ENCODE data around the gene SFT2D3.

Gene SFT2D3

DNA sequence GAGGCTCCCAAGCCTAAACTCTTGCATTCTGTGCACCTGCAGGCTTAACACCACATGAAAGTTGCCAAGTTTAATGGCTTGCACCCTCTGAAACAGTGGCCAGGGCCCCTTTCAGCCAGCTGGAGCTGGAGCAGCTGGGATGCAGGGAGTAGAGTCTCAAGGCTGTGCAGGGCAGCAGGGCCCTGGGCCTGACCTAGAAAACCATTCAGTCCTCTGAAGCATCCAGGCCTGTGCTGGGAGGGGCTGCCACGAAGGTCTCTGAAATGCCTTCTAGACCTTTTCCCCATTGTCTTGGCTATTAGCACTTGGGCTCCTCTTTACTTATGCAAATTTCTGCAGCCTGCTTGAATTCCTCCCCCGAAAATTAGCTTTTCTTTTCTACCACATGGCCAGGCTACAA lies 10.6 kb upstream of the SFT2D3 start:
- no peak for DNase-seq
- H3K4me1 Mint-ChIP-seq: no peaks in the 10 kb centered on the region
- H3K4me3 Mint-ChIP-seq: no peak overlapping the region
- H3K27ac Mint-ChIP-seq: no peak overlapping the region
- peaks cover 21 to 31% of the 10 kb centered on the region in 2 donors for H3K9me3 Mint-ChIP-seq
- no peaks in the 10 kb centered on the region for H3K27me3 Mint-ChIP-seq
- ATAC-seq: no peak

DNA sequence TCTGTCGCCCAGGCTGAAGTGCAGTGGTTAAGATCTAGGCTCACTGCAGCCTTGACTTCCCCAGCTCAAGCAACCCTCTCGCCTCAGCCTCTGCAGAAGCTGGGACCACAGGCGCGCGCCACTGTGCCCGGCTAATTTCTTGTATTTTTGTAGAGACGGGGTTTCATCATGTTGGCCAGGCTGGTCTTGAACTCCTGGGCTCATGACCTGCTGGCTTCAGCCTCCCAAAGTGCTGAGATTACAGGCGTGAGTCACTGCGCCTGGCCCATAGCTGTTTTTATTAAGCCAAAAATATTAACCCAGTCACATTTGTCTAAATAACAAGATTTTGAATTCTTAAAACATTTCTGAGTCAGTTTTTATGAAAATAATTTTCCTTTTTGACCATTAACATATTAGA lies 6.3 kb upstream of the SFT2D3 start:
- no peaks in the 10 kb centered on the region for H3K4me1 Mint-ChIP-seq
- ATAC-seq (no peak), DNase-seq (no peak)
- H3K9me3 Mint-ChIP-seq: peaks cover 14 to 21% of the 10 kb centered on the region in 2 donors
- no peak overlapping the region for H3K4me3 Mint-ChIP-seq
- no peak overlapping the region for H3K27ac Mint-ChIP-seq
- H3K27me3 Mint-ChIP-seq: peaks cover 7% of the 10 kb centered on the region

DNA sequence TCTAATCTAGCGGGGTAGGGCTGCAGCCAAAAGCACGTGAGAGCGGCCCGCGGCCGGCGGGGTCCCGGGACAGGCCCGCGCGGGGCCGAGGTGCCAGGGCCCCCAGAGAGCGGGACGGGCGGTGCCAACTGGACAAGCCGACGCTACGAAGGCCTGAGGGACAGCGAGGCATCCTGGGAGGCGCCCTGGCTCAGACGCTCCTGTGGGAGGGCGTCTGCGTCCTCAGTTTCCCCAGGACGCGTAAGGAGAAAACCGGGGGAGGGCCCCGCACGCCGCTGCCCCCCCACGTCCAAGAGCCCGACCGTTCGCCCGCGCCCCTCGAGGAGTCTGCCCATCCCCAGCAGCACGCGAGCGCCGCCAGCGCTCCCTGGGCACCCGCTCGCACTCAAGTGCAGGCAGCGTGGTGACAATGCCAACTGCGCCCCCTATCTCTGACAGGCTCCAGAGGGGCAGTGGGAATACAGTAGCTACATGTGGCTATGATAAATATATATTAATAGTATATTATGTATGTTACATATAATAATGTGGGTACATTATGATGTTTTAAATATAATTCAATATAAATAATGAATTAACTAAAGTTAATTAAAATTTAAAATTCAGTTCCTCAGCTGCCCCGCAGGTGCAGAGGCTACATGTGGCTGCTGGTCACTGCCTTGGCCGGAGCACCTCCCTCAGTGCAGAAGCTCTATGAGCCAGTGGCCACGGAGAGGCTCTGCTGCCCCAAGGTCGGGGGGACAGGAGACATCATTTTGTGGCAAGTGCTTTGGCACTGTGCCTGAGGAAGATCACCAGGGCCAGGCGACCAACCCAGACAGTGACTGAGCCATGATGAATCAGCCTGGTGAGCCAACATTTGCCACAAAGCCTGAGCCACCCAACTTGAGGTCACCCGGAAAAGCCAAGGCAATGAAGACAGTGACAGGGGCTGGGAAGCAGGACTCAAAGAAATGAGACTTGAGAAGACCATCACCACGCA lies 5.5 kb upstream of the SFT2D3 start:
- Mint-ChIP-seq H3K4me1 (peaks cover 8% of the 10 kb centered on the region), H3K27ac (peak overlapping the region in 1 of 2 donors; percentile 37), H3K27me3 (peaks cover 7% of the 10 kb centered on the region), H3K9me3 (peaks cover 10 to 15% of the 10 kb centered on the region in 2 donors), H3K4me3 (no peak overlapping the region)
- ATAC-seq: peak; percentile 80
- peak; percentile 53 to 57 for DNase-seq

DNA sequence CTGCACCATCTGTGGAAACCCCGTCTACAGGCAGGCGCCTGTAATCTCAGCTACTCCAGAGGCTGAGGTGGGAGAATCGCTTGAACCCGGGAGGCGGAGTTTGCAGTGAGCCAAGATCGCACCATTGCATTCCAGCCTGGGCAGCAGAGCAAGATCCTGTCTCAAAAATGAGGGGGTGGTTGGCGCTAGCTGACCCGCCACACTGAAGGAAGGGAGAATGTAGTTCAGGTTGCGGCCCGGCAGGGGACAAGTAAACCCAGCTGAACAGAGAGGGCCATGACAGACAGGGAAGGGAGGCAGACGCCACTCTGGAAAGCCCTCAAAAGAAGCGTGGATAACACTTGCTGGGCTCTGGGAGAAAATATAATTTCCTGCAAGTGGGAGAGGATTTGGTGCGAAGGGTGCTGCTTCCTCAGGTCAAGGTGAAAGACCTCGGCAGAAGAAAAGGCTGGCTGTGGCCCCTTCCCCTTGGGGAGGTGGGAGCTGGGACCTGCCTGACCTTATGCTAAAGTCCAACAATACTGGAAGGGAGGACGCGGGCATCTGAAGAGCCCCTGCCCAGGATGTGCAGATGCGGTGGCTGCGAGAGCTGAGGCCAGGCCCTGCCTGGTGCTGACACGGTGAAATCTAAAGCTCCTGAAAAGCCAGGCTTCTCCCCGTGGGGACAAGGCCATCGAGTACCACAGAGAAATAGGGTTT lies 3.7 kb upstream of the SFT2D3 start:
- no peaks in the 10 kb centered on the region for H3K9me3 Mint-ChIP-seq
- H3K4me1 Mint-ChIP-seq: peaks cover 14% of the 10 kb centered on the region
- no peak for ATAC-seq
- no peak overlapping the region for H3K4me3 Mint-ChIP-seq
- peaks cover 7% of the 10 kb centered on the region for H3K27me3 Mint-ChIP-seq
- no peak for DNase-seq
- H3K27ac Mint-ChIP-seq: no peak overlapping the region

DNA sequence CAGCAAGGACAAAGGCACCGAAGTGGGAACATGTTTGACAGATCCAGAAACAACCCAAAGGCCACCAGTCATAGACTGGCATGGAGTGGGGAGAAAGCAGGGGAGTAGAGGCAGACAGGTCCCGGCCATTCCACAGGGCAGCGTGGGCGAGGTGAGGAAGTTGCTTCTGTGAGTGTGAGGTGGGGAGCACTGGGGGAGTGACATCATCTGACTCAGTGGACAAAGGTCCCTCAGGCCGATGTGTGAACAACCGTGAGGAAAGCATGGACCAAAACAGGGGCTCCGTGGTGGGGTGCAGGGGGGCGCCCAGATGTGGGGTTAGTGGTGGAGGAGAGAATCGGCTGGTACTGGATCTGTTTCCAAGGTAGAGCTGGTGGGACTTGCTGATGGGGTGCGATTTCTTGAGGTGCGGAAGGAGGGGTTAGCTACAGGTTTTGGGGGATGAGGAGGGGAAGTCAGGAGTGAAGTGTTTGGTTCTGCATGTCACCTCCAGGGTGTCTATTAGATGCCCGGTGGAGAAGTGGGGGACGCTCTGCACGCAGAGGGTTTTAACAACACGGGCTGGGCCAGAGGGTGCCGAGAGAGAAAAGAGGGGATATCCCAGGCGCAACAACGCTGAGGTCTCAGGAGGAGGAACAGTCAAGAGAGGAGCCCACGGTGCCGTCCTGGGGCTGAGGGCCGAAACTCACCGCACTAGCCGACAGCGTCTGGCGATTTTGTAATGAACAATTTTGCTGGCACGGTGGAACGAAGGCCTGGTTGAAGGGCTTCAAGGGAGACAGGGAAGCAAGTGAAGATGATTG lies 2.5 kb upstream of the SFT2D3 start:
- DNase-seq: no peak
- Mint-ChIP-seq H3K4me3 (no peak overlapping the region), H3K27me3 (peaks cover 7% of the 10 kb centered on the region), H3K4me1 (peaks cover 22% of the 10 kb centered on the region), H3K9me3 (no peaks in the 10 kb centered on the region), H3K27ac (no peak overlapping the region)
- no peak for ATAC-seq

DNA sequence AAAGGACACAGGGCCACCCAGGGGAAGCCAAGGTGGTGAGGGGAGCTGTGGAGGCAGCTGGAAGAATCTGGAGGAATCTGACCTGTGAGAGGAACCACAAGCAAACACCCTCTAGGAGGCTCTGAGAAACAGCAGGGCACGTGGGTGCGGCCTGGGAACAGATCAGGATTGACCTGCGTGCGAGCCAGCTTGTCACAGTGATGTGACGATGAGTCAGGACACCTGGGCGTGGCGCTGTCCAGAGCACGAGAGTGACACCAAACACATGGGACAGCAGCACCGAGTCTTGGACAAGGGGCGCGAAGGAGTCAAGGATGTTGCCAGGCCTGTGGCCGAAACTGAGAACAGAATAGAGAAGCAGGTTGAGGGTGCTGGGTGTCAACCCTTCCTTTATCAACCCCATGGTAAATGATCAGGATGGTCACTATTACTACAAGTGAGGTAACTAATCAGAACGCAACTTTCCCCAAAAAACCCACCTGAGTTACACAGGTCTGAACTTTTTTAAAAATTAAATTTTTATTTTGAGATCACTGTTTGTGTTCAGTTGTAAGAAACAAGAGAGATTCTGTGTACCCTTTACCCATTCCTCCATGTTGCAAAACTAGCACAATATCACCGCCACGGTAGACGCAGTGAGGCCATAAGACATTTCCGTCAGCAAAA lies 637 bp upstream of the SFT2D3 start:
- Mint-ChIP-seq H3K27ac (peak overlapping the region; percentile 98 to 99), H3K9me3 (no peaks in the 10 kb centered on the region), H3K4me1 (peaks cover 36% of the 10 kb centered on the region), H3K4me3 (peak overlapping the region; percentile 92 to 95), H3K27me3 (peaks cover 7% of the 10 kb centered on the region)
- DNase-seq (peak in 1 of 2 donors; percentile 33), ATAC-seq (peak; percentile 4)

DNA sequence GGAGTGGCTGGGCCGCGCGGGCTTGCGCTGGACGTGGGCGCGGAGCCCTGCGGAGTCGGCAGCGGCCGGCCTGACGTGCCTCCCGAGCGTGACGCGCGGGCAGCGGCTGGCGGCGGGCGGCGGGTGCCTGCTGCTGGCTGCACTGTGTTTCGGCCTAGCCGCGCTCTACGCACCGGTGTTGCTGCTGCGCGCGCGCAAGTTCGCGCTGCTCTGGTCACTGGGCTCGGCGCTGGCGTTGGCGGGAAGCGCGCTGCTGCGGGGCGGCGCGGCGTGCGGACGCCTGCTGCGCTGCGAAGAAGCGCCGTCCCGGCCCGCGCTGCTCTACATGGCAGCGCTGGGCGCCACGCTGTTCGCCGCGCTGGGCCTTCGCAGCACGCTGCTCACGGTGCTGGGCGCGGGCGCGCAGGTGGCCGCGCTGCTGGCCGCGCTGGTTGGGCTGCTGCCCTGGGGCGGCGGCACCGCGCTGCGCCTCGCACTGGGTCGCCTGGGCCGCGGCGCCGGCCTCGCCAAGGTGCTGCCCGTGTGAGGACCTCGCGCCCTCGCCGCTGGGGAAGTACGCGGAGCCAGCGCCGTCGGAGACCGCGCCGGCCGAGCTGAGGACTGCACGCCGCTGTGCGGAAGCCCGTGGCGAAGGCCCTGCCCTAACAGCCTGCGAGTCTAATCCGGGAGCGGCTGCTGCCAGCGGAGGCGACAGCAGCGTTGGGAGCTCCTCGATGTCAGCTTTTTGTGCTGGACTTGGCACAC lies 526 bp downstream of the SFT2D3 start:
- peak; percentile 88 for ATAC-seq
- peaks cover 4% of the 10 kb centered on the region for H3K27me3 Mint-ChIP-seq
- H3K4me3 Mint-ChIP-seq: peak overlapping the region; percentile 92 to 95
- peak overlapping the region; percentile 88 to 99 for H3K27ac Mint-ChIP-seq
- H3K9me3 Mint-ChIP-seq: no peaks in the 10 kb centered on the region
- H3K4me1 Mint-ChIP-seq: peaks cover 44% of the 10 kb centered on the region
- DNase-seq: peak; percentile 84 to 89

DNA sequence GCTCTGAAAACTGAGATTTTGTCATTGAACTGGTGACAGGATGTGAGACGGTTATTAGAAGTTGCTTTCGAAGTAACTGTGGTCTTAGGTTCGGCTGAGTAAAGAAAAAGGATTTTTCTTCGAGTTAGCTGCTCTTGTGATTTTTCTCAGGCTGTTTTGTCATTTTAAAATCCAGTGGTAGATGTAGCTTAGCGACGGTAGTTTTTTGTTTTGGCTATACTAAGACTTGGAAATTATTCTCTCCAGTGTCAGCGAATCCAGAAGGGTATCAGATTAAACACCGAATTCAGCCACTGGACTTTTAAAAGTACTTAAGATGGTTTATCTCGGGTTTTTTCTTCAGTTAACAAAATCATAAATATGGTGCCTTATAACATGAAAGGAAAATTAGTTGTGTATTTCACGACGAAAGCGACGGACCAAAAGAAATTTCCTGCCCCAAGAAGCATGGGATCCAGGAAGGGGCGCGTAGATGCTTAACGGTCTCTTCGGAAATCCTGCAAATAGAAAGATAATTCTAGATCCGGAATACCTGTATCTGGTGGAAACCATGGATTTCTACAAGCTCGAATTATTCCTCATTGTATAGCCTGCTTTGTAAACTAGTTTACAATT lies 1.2 kb downstream of the SFT2D3 start:
- H3K9me3 Mint-ChIP-seq: no peaks in the 10 kb centered on the region
- peaks cover 45% of the 10 kb centered on the region for H3K4me1 Mint-ChIP-seq
- no peak for ATAC-seq
- H3K27me3 Mint-ChIP-seq: no peaks in the 10 kb centered on the region
- peak overlapping the region; percentile 82 to 88 for H3K27ac Mint-ChIP-seq
- H3K4me3 Mint-ChIP-seq: peak overlapping the region; percentile 88 to 90
- no peak for DNase-seq

DNA sequence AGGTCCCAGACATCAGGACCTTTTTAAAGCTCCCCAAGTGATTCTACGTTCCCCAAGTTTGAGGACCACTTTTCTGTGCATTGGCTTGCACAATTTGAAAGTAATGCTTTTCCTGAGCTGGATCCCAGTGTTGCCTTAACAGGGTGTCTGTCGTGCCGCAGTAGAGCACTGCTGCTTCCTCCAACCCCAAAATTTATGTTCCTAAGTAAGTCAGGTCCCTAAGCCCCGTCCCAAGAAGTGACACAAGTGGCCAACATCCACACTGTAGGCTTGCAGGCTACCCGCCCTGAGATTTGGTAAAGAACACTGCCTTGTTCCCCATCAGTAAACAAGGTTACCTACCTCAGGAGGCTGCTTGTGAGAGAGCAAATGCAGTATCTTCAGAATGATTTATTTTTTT lies 2.0 kb downstream of the SFT2D3 start:
- peak overlapping the region in 1 of 2 donors; percentile 21 for H3K4me3 Mint-ChIP-seq
- no peaks in the 10 kb centered on the region for H3K27me3 Mint-ChIP-seq
- no peak overlapping the region for H3K27ac Mint-ChIP-seq
- no peaks in the 10 kb centered on the region for H3K9me3 Mint-ChIP-seq
- no peak for ATAC-seq
- H3K4me1 Mint-ChIP-seq: peaks cover 48% of the 10 kb centered on the region
- no peak for DNase-seq

DNA sequence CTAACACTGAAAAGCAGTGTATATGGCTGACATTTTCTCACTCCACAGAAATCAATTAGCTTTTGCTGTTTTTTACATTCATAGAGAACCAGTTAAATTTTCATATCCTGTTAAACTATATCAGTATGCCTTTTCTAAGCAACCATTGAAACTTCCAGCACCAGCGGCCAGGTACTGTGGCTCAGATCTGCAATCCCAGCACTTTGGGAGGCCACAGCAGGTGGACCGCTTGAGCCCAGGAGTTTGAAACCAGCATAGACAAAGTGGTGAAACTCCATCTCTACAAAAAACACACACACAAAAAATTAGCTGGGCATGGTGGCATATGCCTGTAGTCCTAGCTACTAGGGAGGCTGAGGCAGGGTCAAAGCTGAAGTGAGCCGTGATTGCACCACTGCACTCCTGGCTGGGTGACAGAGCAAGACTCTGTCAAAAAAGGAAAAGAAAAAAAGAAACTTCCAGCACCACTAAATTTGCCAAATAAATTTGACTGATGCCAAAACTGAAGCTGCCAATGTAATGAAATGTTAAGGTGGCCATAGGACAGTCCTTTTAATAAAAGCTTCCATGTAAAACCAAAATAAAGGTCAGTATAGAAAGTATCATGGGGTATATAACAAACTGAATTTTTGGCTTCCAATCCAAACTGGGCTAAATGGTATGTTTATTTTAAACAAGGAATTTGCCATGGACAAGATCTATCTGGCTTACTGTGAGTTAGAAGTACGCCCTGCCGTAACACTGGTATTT lies 3.5 kb downstream of the SFT2D3 start:
- ATAC-seq (no peak), DNase-seq (no peak)
- H3K9me3 Mint-ChIP-seq: no peaks in the 10 kb centered on the region
- H3K27me3 Mint-ChIP-seq: no peaks in the 10 kb centered on the region
- H3K4me3 Mint-ChIP-seq: no peak overlapping the region
- no peak overlapping the region for H3K27ac Mint-ChIP-seq
- peaks cover 48% of the 10 kb centered on the region for H3K4me1 Mint-ChIP-seq

DNA sequence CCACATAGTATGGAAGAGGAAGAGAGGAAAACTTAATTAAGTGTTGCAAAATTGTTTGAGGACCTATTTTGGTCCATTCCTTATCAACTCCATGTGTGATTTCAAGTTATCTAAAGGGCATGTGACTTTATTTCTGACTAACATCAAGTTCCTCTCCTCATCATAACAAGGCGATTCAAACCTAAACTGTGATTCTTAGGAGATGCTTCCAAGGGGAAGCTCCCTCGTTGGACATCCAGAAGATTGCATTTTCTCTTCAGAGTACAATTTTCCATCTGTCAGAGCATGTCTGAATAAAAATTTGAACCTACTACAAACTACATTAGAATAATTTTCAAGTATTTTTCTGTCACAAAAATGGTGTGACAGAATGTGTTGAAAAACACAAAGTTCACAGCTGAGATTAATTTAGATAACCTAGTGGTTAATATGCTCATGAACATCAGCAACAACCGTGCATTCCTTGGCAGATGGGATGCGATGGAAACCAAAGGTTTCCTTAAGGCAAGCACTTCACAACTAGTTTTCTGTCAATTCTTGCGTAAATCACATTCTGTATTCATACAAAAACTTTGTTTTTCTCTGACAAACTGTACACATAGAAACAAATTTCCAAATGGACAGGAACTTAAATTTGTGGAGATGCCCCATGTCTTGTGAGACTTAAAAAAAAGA lies 4.2 kb downstream of the SFT2D3 start:
- H3K9me3 Mint-ChIP-seq: no peaks in the 10 kb centered on the region
- H3K4me1 Mint-ChIP-seq: peaks cover 43% of the 10 kb centered on the region
- DNase-seq (no peak), ATAC-seq (no peak)
- no peak overlapping the region for H3K4me3 Mint-ChIP-seq
- no peaks in the 10 kb centered on the region for H3K27me3 Mint-ChIP-seq
- peak overlapping the region in 1 of 2 donors; percentile 13 for H3K27ac Mint-ChIP-seq

DNA sequence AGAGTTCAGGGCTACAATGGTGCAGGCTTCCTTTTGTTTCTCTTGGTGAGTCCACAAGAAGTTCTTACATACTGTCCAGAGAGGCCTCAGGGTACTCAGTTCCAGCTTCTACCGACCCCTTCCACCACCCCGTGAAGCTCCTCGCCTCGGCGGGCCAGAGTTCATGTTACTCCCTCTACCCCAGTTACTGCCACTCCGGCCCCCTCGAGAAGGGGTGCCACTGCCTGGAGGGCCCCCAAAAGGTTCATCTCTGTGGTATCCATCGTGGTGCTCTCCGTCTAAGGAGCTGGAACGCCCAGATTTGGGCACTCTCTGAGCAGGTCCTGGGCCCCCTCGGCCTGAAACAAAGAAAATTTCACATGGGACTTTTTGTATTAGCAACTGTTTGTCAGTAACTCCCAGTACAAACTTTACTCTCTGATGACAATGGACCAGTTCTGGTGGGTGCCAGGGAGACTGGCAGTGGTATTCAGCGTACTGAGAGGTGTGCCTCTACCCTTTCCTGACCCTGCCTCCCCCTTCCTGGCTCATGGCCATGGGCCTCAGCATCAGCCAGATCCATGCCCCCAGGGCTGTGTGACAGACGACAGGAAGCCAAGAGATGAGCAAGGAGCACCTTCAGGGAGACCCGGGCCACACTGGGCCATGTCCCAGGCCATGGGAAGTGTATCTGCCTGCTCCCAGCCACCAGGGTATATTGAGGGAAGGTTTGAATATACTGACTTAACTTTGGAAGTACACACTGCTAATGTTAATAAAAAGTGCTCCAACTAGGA lies 5.1 kb downstream of the SFT2D3 start:
- H3K27me3 Mint-ChIP-seq: no peaks in the 10 kb centered on the region
- H3K4me1 Mint-ChIP-seq: peaks cover 39% of the 10 kb centered on the region
- H3K27ac Mint-ChIP-seq: peak overlapping the region in 1 of 2 donors; percentile 59
- no peaks in the 10 kb centered on the region for H3K9me3 Mint-ChIP-seq
- DNase-seq (no peak), ATAC-seq (no peak)
- H3K4me3 Mint-ChIP-seq: no peak overlapping the region

Data from stimulated activated naive CD8-positive, alpha-beta T cell treated with anti-CD3 and anti-CD28 coated beads, Interleukin-15, amount 100 ng/mL, for 72 hours (primary cell).